B cell (primary cell): ENCODE data around the gene SMC4.

Source experiments
- CTCF ChIP-seq: fragments of 200-600 bp; IDR thresholded peaks from one replicate; pipeline ENCODE4 v1.8.0; 2022; ENCODE audit warnings: antibody characterized with exemption, mild to moderate bottlenecking
- EZH2 ChIP-seq: IDR thresholded peaks from 2 replicates; pipeline ENCODE4 v1.6.1; 2012; ENCODE audit warnings: borderline replicate concordance, low read depth, mild to moderate bottlenecking, moderate library complexity, low read length; ENCODE audit not compliant: insufficient read depth, poor library complexity, severe bottlenecking

GRCh38 chr3:160481856-160482255, 82.4 kb downstream of the SMC4 start:
- TF ChIP-seq EZH2 (no peak), CTCF (no peak)
